OCI-LY7 (cell line): ENCODE data around the gene CROT.

Source experiments
- EZH2phosphoT487 ChIP-seq: fragments of 200-600 bp; sonication (generic); IDR thresholded peaks from 2 replicates; pipeline ENCODE4 v1.6.1; 2018; ENCODE audit warnings: low read depth, borderline replicate concordance, mild to moderate bottlenecking, mixed run types, antibody characterized with exemption, low read length, moderate library complexity, mixed read lengths
- TF ChIP-seq, protein P1 (sequence below): fragments of 200-600 bp; sonication (generic); conservative IDR thresholded peaks from 2 replicates; pipeline ENCODE4 v1.5.1; 2014; ENCODE audit warnings: mild to moderate bottlenecking, antibody characterized with exemption, low read length, moderate library complexity, mixed read lengths

DNA sequence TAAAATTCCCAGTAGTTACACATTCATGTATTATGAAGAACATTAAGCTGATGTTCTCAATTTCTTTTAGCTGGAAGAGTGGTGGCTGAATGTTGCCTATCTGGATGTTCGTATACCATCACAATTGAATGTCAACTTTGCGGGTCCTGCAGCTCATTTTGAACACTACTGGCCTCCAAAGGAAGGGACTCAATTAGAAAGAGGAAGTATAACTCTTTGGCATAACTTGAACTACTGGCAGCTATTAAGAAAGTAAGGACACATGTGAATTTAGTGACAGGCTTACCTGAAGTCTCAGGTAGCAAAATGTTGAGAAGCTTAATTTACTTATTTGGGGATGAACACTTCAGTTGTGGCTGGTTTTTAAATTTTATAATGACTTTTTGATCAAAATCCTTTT is 15.9 kb downstream of the CROT start:
- TF ChIP-seq EZH2phosphoT487, result no peak
- TF ChIP-seq, protein P1, sequence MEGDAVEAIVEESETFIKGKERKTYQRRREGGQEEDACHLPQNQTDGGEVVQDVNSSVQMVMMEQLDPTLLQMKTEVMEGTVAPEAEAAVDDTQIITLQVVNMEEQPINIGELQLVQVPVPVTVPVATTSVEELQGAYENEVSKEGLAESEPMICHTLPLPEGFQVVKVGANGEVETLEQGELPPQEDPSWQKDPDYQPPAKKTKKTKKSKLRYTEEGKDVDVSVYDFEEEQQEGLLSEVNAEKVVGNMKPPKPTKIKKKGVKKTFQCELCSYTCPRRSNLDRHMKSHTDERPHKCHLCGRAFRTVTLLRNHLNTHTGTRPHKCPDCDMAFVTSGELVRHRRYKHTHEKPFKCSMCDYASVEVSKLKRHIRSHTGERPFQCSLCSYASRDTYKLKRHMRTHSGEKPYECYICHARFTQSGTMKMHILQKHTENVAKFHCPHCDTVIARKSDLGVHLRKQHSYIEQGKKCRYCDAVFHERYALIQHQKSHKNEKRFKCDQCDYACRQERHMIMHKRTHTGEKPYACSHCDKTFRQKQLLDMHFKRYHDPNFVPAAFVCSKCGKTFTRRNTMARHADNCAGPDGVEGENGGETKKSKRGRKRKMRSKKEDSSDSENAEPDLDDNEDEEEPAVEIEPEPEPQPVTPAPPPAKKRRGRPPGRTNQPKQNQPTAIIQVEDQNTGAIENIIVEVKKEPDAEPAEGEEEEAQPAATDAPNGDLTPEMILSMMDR, result no peak
